Activated CD8-positive, alpha-beta memory T cell treated with anti-CD3 and anti-CD28 coated beads for 4 hours (primary cell): ENCODE measurements around the gene KLHL40.

Experiments used
- DNase-seq, 2 donors: peaks; one replicate each; pipeline ENCODE4 v3.0.0-alpha.2; 2020; ENCODE audit warnings: low read depth in 2 of 2

Gene KLHL40

GRCh38 chr3:42704136-42704841 is 19.0 kb downstream of the KLHL40 start:
- no peak for DNase-seq

DNA sequence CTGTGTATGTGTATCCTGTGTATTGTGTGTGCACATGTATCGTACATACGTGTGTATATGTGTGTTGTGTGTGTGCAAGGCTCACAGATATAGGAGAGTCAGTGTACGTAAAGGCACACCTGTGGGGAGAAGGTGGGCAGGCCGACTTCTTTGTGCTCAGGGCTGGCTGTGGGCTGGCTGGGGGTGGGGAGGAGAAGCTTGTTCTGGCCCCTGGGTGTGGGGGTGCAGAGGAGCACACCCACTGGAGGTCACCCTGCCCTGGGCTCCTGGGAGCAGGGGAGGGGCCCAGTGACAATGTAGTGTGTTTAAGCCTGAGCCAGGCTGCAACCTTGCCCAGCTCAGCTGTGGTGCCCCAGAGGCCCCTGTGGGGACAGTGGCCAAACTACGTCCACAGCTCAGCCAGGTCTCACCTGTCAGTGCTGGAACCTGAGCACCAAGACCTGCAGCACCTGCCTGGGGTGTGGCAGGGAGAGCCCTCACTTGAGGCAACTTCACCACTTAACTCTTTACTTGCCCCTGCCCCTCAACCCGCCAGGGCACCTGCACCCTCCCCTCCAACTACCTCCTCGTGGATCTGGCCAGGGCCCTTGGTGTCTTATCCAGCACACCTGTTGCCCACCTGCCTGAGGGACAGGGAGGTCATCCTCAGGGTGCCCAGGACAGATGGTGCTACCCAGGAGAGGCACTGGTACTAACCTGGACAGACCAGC is 19.9 kb downstream of the KLHL40 start:
- no peak for DNase-seq

DNA sequence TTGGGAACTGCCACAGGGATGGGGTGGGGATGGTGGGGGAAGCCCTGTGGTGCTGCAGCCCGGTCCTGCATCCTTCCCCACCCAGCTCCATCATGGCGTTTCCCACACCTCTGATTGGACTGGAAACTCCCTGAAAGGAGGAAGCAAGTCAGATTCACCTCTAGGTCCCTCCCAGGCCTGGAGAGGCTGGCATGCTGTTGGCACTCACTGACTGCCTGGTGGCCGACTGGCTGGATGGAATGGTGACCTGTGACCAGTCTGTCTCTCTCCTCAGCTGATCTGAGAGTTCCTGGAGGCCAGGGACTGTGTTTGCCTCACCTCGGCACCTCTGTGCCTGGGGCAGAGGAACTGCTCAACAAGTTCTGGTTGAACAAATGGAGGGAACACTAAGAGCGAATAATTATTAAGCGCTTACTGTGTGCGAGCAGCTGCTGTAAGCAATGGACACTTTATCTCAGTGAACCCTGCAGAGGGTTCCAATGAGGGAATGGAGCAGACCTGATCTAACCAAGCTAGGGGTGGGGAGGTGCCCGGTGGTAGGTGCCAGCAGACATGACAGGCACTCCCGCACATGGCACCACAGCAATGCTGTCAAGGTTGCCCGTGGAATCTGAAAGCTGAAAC is 20.7 kb downstream of the KLHL40 start:
- DNase-seq, result no peak

GRCh38 chr3:42706721-42707619 is 21.6 kb downstream of the KLHL40 start:
- DNase-seq, result no peak

- DNase-seq, result no peak
Measured at GRCh38 chr3:42707620-42708355, 22.5 kb downstream of the KLHL40 start.

- no peak for DNase-seq
Measured at GRCh38 chr3:42708611-42709151, 23.3 kb downstream of the KLHL40 start.

DNA sequence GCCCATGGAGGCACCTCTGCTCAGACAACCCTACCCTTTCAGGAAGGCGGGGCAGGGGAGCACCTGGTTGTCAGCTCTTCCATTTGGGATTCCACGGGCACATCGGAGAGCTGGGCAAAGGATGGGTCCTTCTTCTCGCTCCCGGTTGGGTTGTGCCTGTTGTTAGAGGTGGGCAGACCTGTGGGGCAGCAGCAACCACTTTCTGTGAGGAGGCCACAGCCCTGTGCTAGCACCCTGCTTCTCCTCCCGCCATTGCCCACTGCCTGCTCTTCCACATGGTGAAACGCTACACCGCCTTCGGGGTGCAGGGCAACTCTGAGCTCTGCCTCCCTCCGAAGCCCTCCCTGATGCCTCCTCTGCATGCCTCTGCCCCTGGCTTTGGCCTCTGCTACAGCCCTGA is 24.3 kb downstream of the KLHL40 start:
- no peak for DNase-seq

- no peak for DNase-seq
Measured at GRCh38 chr3:42710323-42711021, 25.1 kb downstream of the KLHL40 start.

- DNase-seq, result no peak
Measured at GRCh38 chr3:42711491-42712343, 26.4 kb downstream of the KLHL40 start.

GRCh38 chr3:42712344-42712648 is 27.0 kb downstream of the KLHL40 start:
- DNase-seq, result no peak

DNA sequence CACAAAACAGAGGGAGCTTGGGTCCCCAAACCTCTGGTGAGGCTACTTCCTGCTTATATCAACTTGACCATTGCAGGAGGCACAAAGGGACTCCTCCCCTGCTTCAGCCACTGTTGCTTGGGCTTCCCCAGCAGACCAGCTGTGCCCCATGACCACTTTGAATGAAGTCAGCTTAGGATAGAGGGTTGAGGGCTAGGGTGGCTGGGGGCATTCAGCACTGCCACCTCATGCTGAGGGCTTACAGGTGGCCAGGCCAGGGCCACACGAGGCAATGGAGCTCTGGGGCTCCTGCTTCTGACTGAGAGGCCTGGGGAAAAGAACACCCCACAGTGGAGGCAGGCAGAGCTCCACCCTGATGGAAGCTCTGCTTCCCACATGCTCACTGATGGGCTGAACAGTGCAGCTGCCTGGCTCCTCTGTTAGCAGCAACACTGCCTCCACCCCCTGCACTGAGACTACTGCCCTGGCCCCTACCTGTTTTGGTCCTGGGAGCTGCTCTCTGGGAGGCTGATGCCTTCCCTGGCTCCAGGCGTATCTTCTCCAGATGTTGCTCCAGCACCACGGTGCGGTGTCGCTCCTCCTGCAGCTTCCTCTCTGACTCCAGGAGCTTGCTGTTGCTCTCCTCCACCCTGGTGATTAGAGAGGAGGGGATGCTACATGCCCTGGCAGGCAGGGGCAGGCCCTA is 27.5 kb downstream of the KLHL40 start:
- DNase-seq, result no peak

DNA sequence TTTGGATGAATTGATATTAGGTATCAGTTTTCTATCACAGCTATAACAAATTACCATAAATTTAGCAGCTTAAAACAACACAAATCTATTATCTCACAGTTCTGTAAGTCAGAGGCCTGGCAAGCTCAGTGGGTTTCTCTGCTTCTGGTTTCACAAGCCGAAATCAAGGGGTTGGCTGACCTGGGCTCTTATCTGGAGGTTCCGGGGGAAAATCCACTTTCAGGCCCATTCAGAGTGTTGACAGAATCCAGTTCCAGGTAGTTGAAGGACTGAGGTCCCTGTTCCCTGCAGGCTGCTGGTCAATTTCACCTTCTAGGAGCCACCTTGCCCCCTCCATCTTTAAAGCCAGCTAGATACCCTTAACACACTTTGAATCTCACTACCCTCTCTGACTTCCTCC is 28.4 kb downstream of the KLHL40 start:
- DNase-seq, result no peak

GRCh38 chr3:42714171-42714852 is 29.0 kb downstream of the KLHL40 start:
- DNase-seq, result no peak

GRCh38 chr3:42717306-42717705 is 32.0 kb downstream of the KLHL40 start:
- no peak for DNase-seq

GRCh38 chr3:42718338-42718737 is 33.0 kb downstream of the KLHL40 start:
- DNase-seq, result no peak

DNA sequence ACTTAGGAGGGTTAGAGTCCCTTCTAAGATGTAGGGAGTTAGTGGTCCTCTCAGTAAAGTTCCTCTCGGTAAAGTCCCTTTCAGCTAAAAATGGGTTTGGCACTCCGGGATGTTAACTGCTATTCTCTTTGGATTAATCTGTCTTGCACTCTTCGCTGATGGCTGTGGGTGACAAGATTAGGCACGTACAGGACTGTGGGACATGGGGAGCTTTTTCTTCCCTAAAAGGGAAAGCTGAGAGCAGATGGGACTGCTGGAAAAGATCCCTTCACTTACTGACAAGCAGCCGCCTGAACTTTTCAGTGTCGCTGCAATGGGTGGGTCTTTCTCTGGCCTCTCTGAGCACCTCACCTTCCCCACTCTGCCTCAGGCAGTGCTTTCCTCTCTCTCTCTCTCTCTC is 33.7 kb downstream of the KLHL40 start:
- DNase-seq, result no peak

- no peak for DNase-seq
Measured at GRCh38 chr3:42720126-42720525, 34.8 kb downstream of the KLHL40 start.

DNA sequence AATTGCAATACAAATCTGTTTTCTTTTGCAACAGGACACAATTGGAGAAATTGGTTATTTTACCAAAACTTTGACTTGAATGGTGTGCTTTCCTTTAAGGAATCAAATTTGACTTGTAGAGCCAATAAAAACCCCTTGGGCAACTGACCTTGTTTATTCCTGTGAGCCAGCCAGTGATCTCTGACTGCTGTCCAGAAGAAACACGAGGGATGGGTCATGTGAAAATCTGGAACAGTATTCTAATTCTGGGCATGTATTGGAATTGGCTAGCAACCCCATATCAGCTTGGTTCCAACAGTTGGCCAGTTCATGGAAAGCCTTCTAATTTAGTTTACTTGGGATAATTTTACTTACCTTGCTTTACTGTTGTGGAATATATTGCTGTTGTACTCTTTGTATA is 36.4 kb downstream of the KLHL40 start:
- no peak for DNase-seq
